HEK293 (cell line): ENCODE data around the gene TTC23.

Experiments
- CTCF ChIA-PET: fragments of 350-600 bp; formaldehyde crosslinking; extraction: SDS; loops from one replicate; lab custom pipeline; 2021; ENCODE audit warnings: antibody characterized with exemption; lab: Yijun Ruan, JAX
- POLR2A ChIA-PET: fragments of 300-600 bp; formaldehyde crosslinking; extraction: SDS; loops from one replicate; lab custom pipeline; 2020; ENCODE audit warnings: antibody characterized with exemption, inconsistent platforms; lab: Yijun Ruan, JAX
- H3K27ac ChIP-seq: fragments of 200-500 bp; sonication (Bioruptor generic); 2 replicates; pipeline ENCODE4 v1.5.1; 2014; ENCODE audit warnings: low read depth, low read length, control low read depth, inconsistent platforms; ENCODE audit errors: extremely low read depth
- H3K36me3 ChIP-seq, 2 experiments: fragments of 200-500 bp in 1 of 2; sonication (Bioruptor generic) in 1 of 2; 1 replicate in 1 of 2; 2 replicates in 1 of 2; pipeline ENCODE4 v1.5.1; 2014 to 2017; ENCODE audit warnings: inconsistent platforms in 2 of 2, low read length in 2 of 2; ENCODE audit not compliant: control insufficient read depth in 2 of 2, insufficient read depth in 1 of 2
- H3K4me1 ChIP-seq: fragments of 200-500 bp; sonication (Bioruptor generic); 2 replicates; pipeline ENCODE4 v1.5.1; 2014; ENCODE audit warnings: mild to moderate bottlenecking, low read length, inconsistent platforms; ENCODE audit not compliant: control insufficient read depth, insufficient read depth
- H3K4me3 ChIP-seq: 2 replicates; pipeline ENCODE4 v1.5.1; 2011; ENCODE audit warnings: low read depth, mild to moderate bottlenecking, control low read depth, low read length, moderate library complexity
- H3K9me3 ChIP-seq: fragments of 200-500 bp; sonication (Bioruptor generic); 2 replicates; pipeline ENCODE4 v1.5.1; 2014; ENCODE audit warnings: low read depth, low read length, inconsistent platforms; ENCODE audit not compliant: control insufficient read depth, insufficient read depth
- KLF10 ChIP-seq: fragments of 450-650 bp; IDR thresholded peaks from 2 replicates; pipeline ENCODE4 v1.5.1; 2018; ENCODE audit warnings: missing biosample characterization, mild to moderate bottlenecking, missing genetic modification characterization
- MYNN ChIP-seq: fragments of 450-650 bp; formaldehyde crosslinking; IDR thresholded peaks from 2 replicates; pipeline ENCODE4 v1.5.1; 2016; ENCODE audit warnings: missing biosample characterization, missing genetic modification characterization, borderline replicate concordance
- SCRT1 ChIP-seq: fragments of 450-650 bp; formaldehyde crosslinking; IDR thresholded peaks from 2 replicates; pipeline ENCODE4 v1.5.1; 2016; ENCODE audit warnings: missing biosample characterization, missing genetic modification characterization, borderline replicate concordance
- SCRT2 ChIP-seq: fragments of 450-650 bp; formaldehyde crosslinking; IDR thresholded peaks from 2 replicates; pipeline ENCODE4 v1.5.1; 2016; ENCODE audit warnings: missing biosample characterization, missing genetic modification characterization
- SP3 ChIP-seq: fragments of 450-650 bp; formaldehyde crosslinking; IDR thresholded peaks from 2 replicates; pipeline ENCODE4 v1.5.1; 2016; ENCODE audit warnings: missing biosample characterization, missing genetic modification characterization
- YY1 ChIP-seq: fragments of 450-650 bp; formaldehyde crosslinking; IDR thresholded peaks from 2 replicates; pipeline ENCODE4 v1.5.1; 2018; ENCODE audit warnings: missing biosample characterization, missing genetic modification characterization
- ZBTB6 ChIP-seq: fragments of 450-650 bp; formaldehyde crosslinking; IDR thresholded peaks from 2 replicates; pipeline ENCODE4 v1.5.1; 2017; ENCODE audit warnings: missing biosample characterization, missing genetic modification characterization
- ZEB2 ChIP-seq: fragments of 450-650 bp; formaldehyde crosslinking; IDR thresholded peaks from 2 replicates; pipeline ENCODE4 v1.5.1; 2016; ENCODE audit warnings: missing biosample characterization, missing genetic modification characterization
- ZFHX2 ChIP-seq: fragments of 450-650 bp; formaldehyde crosslinking; conservative IDR thresholded peaks from 2 replicates; pipeline ENCODE4 v1.5.1; 2016; ENCODE audit warnings: missing biosample characterization, missing genetic modification characterization
- ZNF350 ChIP-seq: fragments of 450-650 bp; formaldehyde crosslinking; IDR thresholded peaks from 2 replicates; pipeline ENCODE4 v1.5.0; 2017; ENCODE audit warnings: missing biosample characterization, mild to moderate bottlenecking, missing genetic modification characterization
- ZNF514 ChIP-seq: fragments of 450-650 bp; formaldehyde crosslinking; IDR thresholded peaks from 2 replicates; pipeline ENCODE4 v1.5.1; 2016; ENCODE audit warnings: missing biosample characterization, missing genetic modification characterization
- ZNF629 ChIP-seq: fragments of 450-650 bp; formaldehyde crosslinking; IDR thresholded peaks from 2 replicates; pipeline ENCODE4 v1.5.1; 2017; ENCODE audit warnings: missing biosample characterization, missing genetic modification characterization
- TF ChIP-seq, protein P1 (sequence below): fragments of 450-650 bp; formaldehyde crosslinking; IDR thresholded peaks from 2 replicates; pipeline ENCODE4 v1.5.1; 2016; ENCODE audit warnings: missing biosample characterization, missing genetic modification characterization
- TF ChIP-seq, protein P2 (sequence below): fragments of 450-650 bp; formaldehyde crosslinking; IDR thresholded peaks from 2 replicates; pipeline ENCODE4 v1.5.1; 2016; ENCODE audit warnings: missing biosample characterization, missing genetic modification characterization

The TTC23 gene

DNA sequence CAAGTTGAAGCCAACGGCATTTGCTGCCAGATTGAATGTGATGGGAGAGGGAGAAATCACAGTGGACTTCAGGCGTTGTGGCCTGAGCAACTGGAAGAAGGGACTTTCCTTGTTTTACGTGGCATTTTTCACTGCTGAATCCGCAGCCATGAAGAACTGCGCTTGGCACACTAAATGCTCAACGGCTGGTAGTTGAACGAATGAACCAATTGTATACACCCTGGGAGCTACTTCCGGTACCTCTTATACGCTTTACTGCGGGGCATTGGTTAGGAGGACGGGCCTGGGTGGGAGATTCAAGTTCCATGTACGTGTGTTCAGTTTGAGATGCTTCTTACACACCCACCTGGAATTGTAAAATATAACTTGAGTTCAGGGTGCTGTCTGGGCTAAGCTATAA is 139.3 kb downstream of the TTC23 start (continued):
- TF ChIP-seq, protein P1, sequence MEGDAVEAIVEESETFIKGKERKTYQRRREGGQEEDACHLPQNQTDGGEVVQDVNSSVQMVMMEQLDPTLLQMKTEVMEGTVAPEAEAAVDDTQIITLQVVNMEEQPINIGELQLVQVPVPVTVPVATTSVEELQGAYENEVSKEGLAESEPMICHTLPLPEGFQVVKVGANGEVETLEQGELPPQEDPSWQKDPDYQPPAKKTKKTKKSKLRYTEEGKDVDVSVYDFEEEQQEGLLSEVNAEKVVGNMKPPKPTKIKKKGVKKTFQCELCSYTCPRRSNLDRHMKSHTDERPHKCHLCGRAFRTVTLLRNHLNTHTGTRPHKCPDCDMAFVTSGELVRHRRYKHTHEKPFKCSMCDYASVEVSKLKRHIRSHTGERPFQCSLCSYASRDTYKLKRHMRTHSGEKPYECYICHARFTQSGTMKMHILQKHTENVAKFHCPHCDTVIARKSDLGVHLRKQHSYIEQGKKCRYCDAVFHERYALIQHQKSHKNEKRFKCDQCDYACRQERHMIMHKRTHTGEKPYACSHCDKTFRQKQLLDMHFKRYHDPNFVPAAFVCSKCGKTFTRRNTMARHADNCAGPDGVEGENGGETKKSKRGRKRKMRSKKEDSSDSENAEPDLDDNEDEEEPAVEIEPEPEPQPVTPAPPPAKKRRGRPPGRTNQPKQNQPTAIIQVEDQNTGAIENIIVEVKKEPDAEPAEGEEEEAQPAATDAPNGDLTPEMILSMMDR = no peak

DNA sequence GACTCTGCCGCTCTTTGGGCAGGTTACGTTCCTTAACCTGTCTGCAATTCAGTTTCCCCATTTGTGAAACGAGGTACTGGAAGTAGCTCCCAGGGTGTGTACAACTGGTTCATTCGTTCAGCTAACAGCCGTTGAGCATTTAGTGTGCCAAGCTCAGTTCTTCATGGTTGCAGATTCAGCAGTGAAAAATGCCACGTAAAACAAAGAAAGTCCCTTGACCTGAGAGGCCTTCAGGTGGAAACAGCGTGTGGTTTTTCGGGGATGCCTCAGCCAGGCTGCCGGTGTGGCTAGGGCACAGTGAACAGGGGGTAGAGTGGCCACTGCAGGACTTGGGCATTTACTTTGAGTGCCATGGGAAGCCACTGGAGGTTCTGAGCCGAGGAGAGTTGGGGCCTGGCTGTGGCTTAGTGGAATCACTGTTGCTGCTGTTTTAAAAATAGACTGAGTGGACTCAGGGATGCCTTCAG is 139.8 kb downstream of the TTC23 start:
- H3K36me3 ChIP-seq = peaks cover 4 to 14% of the 10 kb centered on the region in 2 experiments; a peak in 2 of 3 replicates
- TF ChIP-seq ZEB2 (tag by site-specific recombination) = no peak
- TF ChIP-seq, all 188 proteins: peak for 0
- H3K9me3 ChIP-seq = no peaks in the 10 kb centered on the region
- POLR2A ChIA-PET = no interaction called here
- H3K27ac ChIP-seq = no peak overlapping the region
- H3K4me1 ChIP-seq = no peaks in the 10 kb centered on the region; the same call in 1 of the 2 replicates
- no peak overlapping the region for H3K4me3 ChIP-seq
- CTCF ChIA-PET = interaction anchor here (0.7 to 3.3 kb wide), 4 partner anchors 9 to 104 kb away, joined by 4 to 27 read pairs (median 10); no protein-coding TSS in a partner anchor

DNA sequence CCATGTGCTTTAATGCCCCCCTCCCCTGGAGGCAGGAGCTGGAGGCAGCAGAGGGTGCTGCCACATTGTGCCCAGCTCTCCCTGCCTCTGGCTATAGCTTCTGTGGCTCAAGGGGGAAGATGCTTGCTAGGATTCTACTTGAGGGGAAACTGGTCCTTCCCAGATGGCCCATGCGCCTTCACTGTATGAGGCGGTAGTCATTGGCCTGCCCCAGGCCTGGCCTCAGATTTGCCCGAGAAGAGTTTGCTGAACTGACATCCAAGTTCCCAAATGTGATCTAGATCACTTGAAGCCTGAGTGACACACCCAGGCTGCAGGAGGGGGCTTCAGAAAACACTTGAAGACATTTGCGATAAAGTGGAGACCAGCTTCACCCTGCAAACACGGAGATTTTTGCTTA is 140.4 kb downstream of the TTC23 start:
- ChIA-PET CTCF (interaction anchor here (0.7 to 3.1 kb wide), 5 partner anchors 8 to 595 kb away, joined by 4 to 13 read pairs (median 6); no protein-coding TSS in a partner anchor), POLR2A (no interaction called here)
- Histone ChIP-seq H3K27ac (no peak overlapping the region), H3K9me3 (no peaks in the 10 kb centered on the region), H3K4me1 (no peaks in the 10 kb centered on the region; the same call in 1 of the 2 replicates), H3K36me3 (peaks cover 4 to 8% of the 10 kb centered on the region in 2 experiments; a peak in 2 of 3 replicates), H3K4me3 (no peak overlapping the region)
- TF ChIP-seq ZNF514 = no peak
- TF ChIP-seq YY1 (tag by site-specific recombination) = no peak
- TF ChIP-seq SP3 = no peak
- no peak for TF ChIP-seq MYNN (tag by site-specific recombination)

GRCh38 chr15:99106417-99107220 is 142.8 kb downstream of the TTC23 start:
- ChIA-PET CTCF (interaction anchor here (0.5 to 2.7 kb wide), 10 partner anchors 10 to 664 kb away, joined by 3 to 28 read pairs (median 6); no protein-coding TSS in a partner anchor), POLR2A (interaction anchor here (1.3 to 1.9 kb wide), 2 partner anchors 11 to 13 kb away, joined by 3 to 4 read pairs; no protein-coding TSS in a partner anchor)
- TF ChIP-seq SCRT2 (tag by site-specific recombination) = peak; percentile 100
- TF ChIP-seq ZBTB6 (tag by site-specific recombination) = no peak
- TF ChIP-seq, protein P2, sequence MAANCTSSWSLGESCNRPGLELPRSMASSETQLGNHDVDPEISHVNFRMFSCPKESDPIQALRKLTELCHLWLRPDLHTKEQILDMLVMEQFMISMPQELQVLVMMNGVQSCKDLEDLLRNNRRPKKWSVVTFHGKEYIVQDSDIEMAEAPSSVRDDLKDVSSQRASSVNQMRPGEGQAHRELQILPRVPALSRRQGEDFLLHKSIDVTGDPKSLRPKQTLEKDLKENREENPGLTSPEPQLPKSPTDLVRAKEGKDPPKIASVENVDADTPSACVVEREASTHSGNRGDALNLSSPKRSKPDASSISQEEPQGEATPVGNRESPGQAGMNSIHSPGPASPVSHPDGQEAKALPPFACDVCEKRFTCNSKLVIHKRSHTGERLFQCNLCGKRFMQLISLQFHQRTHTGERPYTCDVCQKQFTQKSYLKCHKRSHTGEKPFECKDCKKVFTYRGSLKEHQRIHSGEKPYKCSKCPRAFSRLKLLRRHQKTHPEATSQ (tag by site-specific recombination) = no peak
- TF ChIP-seq KLF10 (tag by site-specific recombination) = no peak
- TF ChIP-seq ZFHX2 = no peak
- TF ChIP-seq SCRT1 (tag by site-specific recombination) = peak; percentile 94
- no peak for TF ChIP-seq ZNF629 (tag by site-specific recombination)
- no peak for TF ChIP-seq ZNF350 (tag by site-specific recombination)
- no peaks in the 10 kb centered on the region; the same call in 1 of the 2 replicates for H3K4me1 ChIP-seq
- H3K9me3 ChIP-seq = no peaks in the 10 kb centered on the region
- peaks cover 0 to 4% of the 10 kb centered on the region in 2 experiments; a peak in 1 of 3 replicates for H3K36me3 ChIP-seq
- no peak overlapping the region for H3K27ac ChIP-seq
- no peak overlapping the region for H3K4me3 ChIP-seq
